ENCODE results near the gene ARL10. TPM values are rescaled to one million over a fixed set of nuclear protein-coding genes. Genes with fewer than 3 reads are reported as not detected.

Gene ARL10
- total RNA-seq, 1 donor from 2014 or later = 33.7 TPM

GRCh38 chr5:176364765-176365350, 429 bp upstream of the ARL10 start:
- DNase-seq (ENCODE audit: low spot score) = no peak
- Mint-ChIP-seq H3K4me3 (ENCODE audit: unreplicated experiment) (peak overlapping the region; percentile 65), H3K9me3 (ENCODE audit: low read depth) (no peaks in the 10 kb centered on the region), H3K27me3 (ENCODE audit: low read depth) (no peaks in the 10 kb centered on the region), H3K4me1 (ENCODE audit: low read depth) (peaks cover 32% of the 10 kb centered on the region), H3K27ac (ENCODE audit: unreplicated experiment) (peak overlapping the region; percentile 49), H3K36me3 (ENCODE audit: low read depth) (peaks cover 17% of the 10 kb centered on the region)
- no peak for TF ChIP-seq CTCF (IDR thresholded peaks at IDR 0.05)

- H3K4me1 Mint-ChIP-seq (ENCODE audit: low read depth) = peaks cover 30% of the 10 kb centered on the region
- peak overlapping the region; percentile 68 for H3K27ac Mint-ChIP-seq (ENCODE audit: unreplicated experiment)
- peaks cover 20% of the 10 kb centered on the region for H3K36me3 Mint-ChIP-seq (ENCODE audit: low read depth)
- TF ChIP-seq CTCF (IDR thresholded peaks at IDR 0.05) = no peak
- no peaks in the 10 kb centered on the region for H3K9me3 Mint-ChIP-seq (ENCODE audit: low read depth)
- no peaks in the 10 kb centered on the region for H3K27me3 Mint-ChIP-seq (ENCODE audit: low read depth)
- DNase-seq (ENCODE audit: low spot score) = no peak
- H3K4me3 Mint-ChIP-seq (ENCODE audit: unreplicated experiment) = peak overlapping the region; percentile 74
Observed at GRCh38 chr5:176366232-176366894, 1.1 kb downstream of the ARL10 start.

- Mint-ChIP-seq H3K36me3 (ENCODE audit: low read depth) (peaks cover 22% of the 10 kb centered on the region), H3K27ac (ENCODE audit: unreplicated experiment) (no peak overlapping the region), H3K4me3 (ENCODE audit: unreplicated experiment) (no peak overlapping the region), H3K4me1 (ENCODE audit: low read depth) (peaks cover 22% of the 10 kb centered on the region), H3K9me3 (ENCODE audit: low read depth) (no peaks in the 10 kb centered on the region), H3K27me3 (ENCODE audit: low read depth) (no peaks in the 10 kb centered on the region)
- no peak for DNase-seq (ENCODE audit: low spot score)
- no peak for TF ChIP-seq CTCF (IDR thresholded peaks at IDR 0.05)
Observed at GRCh38 chr5:176368726-176369125, 3.4 kb downstream of the ARL10 start.

- H3K4me1 Mint-ChIP-seq (ENCODE audit: low read depth) = peaks cover 19% of the 10 kb centered on the region
- no peak overlapping the region for H3K4me3 Mint-ChIP-seq (ENCODE audit: unreplicated experiment)
- H3K36me3 Mint-ChIP-seq (ENCODE audit: low read depth) = peaks cover 22% of the 10 kb centered on the region
- no peaks in the 10 kb centered on the region for H3K27me3 Mint-ChIP-seq (ENCODE audit: low read depth)
- no peak for TF ChIP-seq CTCF (IDR thresholded peaks at IDR 0.05)
- no peak for DNase-seq (ENCODE audit: low spot score)
- H3K27ac Mint-ChIP-seq (ENCODE audit: unreplicated experiment) = no peak overlapping the region
- H3K9me3 Mint-ChIP-seq (ENCODE audit: low read depth) = no peaks in the 10 kb centered on the region
Observed at GRCh38 chr5:176369934-176370711, 4.8 kb downstream of the ARL10 start.

Data from chondrocyte (in vitro differentiated cells).